ENCODE measurements around the gene SAMD8.

DNA sequence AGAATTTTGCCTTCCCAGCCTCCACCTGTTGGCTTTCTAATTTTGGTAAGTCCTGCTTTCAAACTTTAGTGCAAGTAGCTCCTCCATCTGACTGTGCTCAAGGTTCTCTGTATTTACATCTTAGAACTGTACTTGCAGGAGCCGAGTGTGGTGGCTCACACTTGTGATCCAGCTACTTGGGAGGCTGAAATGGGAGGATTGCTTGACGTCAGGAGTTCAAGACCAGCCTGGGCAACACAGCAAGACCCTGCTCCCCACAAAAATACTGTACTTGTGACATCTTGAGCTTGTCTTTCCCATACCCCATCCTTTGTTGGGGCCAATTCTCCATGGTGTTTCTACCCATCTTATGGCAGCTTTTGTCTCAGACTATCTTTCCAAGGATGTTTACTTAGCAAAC, 94.5 kb downstream of the SAMD8 start:
- TF ChIP-seq POLR2A (IDR thresholded peaks at IDR 0.05; ENCODE audit: low read length) (no peak), GATA1 (IDR thresholded peaks at IDR 0.05; ENCODE audit: low read depth, low read length) (no peak)

All from erythroblast (primary cell).